HG03159 (cell line): Measurements from ENCODE around the gene FAM193A.
"Not testable (repeated sequence)": the region's sequence is repeated elsewhere in the genome, so short reads cannot be mapped to it uniquely, and the experiment has no call there.

ENCODE experiments used
- ATAC-seq: cut with Tn5 transposase; IDR thresholded peaks from one replicate; pipeline ENCODE4 v1.9.1; 2021; ENCODE audit warnings: mild to moderate bottlenecking, moderate library complexity; ENCODE audit not compliant: unreplicated experiment

FAM193A gene

GRCh38 chr4:2604614-2605013 lies 68.2 kb downstream of the FAM193A start:
- ATAC-seq = no peak

GRCh38 chr4:2606960-2607506 lies 70.6 kb downstream of the FAM193A start:
- ATAC-seq = no peak

GRCh38 chr4:2607822-2608221 lies 71.4 kb downstream of the FAM193A start:
- ATAC-seq = no peak

- no peak for ATAC-seq
Measured at GRCh38 chr4:2608291-2608690, 71.8 kb downstream of the FAM193A start.

- ATAC-seq = no peak
Measured at GRCh38 chr4:2615821-2616220, 79.4 kb downstream of the FAM193A start.

- no peak for ATAC-seq
Measured at GRCh38 chr4:2617955-2618354, 81.5 kb downstream of the FAM193A start.

GRCh38 chr4:2618729-2619128 lies 82.3 kb downstream of the FAM193A start:
- ATAC-seq = not testable (repeated sequence)

GRCh38 chr4:2619459-2619858 lies 83.0 kb downstream of the FAM193A start:
- ATAC-seq = no peak

GRCh38 chr4:2621419-2621818 lies 85.0 kb downstream of the FAM193A start:
- ATAC-seq = no peak

GRCh38 chr4:2623442-2623841 lies 87.0 kb downstream of the FAM193A start:
- no peak for ATAC-seq

- no peak for ATAC-seq
Measured at GRCh38 chr4:2624782-2625530, 88.5 kb downstream of the FAM193A start.

GRCh38 chr4:2626231-2626630 lies 89.8 kb downstream of the FAM193A start:
- ATAC-seq = no peak

GRCh38 chr4:2630556-2631273 lies 94.3 kb downstream of the FAM193A start:
- no peak for ATAC-seq

GRCh38 chr4:2634014-2634413 lies 97.6 kb downstream of the FAM193A start:
- ATAC-seq = no peak

- ATAC-seq = no peak
Measured at GRCh38 chr4:2636331-2636730, 99.9 kb downstream of the FAM193A start.

- ATAC-seq = not testable (repeated sequence)
Measured at GRCh38 chr4:2636994-2637393, 100.5 kb downstream of the FAM193A start.

GRCh38 chr4:2637956-2638552 lies 101.6 kb downstream of the FAM193A start:
- ATAC-seq = no peak

GRCh38 chr4:2638730-2639129 lies 102.3 kb downstream of the FAM193A start:
- no peak for ATAC-seq

GRCh38 chr4:2642968-2643367 lies 106.5 kb downstream of the FAM193A start:
- ATAC-seq = no peak

- ATAC-seq = no peak
Measured at GRCh38 chr4:2643555-2643954, 107.1 kb downstream of the FAM193A start.

- ATAC-seq = no peak
Measured at GRCh38 chr4:2646396-2647149, 110.1 kb downstream of the FAM193A start.
